ENCODE results near the gene CSNK1D. TPM values are rescaled to one million over a fixed set of nuclear protein-coding genes. Genes with fewer than 3 reads are reported as not detected.

CSNK1D gene
- total and polyA plus RNA-seq, 8 donors: 55.9 to 180 (median 89.1) TPM

DNA sequence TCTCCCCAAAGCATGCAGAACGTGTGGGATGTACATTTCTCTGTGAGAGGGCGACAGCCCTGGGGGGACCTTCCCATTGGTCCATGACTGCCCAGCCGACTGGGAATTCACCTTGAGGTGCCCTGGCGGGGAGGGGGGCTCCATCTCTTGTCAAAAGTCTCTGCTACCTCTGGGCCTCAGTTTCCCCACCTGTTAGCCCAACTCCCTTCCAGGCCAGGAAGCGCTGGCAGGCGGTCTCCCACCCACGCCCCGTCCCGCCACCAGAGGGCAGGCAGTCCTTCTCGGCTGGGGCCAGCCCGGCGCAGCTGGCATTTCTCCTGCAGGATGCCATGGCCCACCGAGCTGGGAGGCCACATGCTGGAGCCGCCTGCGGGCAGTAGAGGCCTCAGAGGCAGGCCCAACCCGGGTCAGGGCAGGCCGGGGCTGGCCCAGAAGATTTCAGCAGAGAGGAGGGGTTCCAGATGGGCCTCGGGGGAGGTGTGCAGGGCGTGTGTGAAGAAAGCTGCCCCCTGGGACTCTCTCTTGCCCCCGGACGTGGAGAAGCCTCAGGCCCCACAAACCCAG is 27.3 kb upstream of the CSNK1D start:
- peak in 1 of 3 donors; percentile 55 for TF ChIP-seq POLR2AphosphoS5 (IDR thresholded peaks at IDR 0.05)
- TF ChIP-seq, protein P1, sequence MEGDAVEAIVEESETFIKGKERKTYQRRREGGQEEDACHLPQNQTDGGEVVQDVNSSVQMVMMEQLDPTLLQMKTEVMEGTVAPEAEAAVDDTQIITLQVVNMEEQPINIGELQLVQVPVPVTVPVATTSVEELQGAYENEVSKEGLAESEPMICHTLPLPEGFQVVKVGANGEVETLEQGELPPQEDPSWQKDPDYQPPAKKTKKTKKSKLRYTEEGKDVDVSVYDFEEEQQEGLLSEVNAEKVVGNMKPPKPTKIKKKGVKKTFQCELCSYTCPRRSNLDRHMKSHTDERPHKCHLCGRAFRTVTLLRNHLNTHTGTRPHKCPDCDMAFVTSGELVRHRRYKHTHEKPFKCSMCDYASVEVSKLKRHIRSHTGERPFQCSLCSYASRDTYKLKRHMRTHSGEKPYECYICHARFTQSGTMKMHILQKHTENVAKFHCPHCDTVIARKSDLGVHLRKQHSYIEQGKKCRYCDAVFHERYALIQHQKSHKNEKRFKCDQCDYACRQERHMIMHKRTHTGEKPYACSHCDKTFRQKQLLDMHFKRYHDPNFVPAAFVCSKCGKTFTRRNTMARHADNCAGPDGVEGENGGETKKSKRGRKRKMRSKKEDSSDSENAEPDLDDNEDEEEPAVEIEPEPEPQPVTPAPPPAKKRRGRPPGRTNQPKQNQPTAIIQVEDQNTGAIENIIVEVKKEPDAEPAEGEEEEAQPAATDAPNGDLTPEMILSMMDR (IDR thresholded peaks at IDR 0.05): peak in 5 of 7 experiments; percentile 68 to 86 (median 76)
- no peak for TF ChIP-seq POLR2A (IDR thresholded peaks at IDR 0.05)
- no peak for TF ChIP-seq EP300 (IDR thresholded peaks at IDR 0.05)
- no peaks in the 10 kb centered on the region for H3K9me3 ChIP-seq
- H3K4me1 ChIP-seq: peaks cover 32 to 67% (median 48%) of the 10 kb centered on the region in 4 donors
- H3K27me3 ChIP-seq: peaks cover 0 to 23% (median 0%) of the 10 kb centered on the region in 3 donors
- peak; percentile 77 to 82 for DNase-seq
- H3K36me3 ChIP-seq: no peaks in the 10 kb centered on the region
- WGBS, 5 donors: 32 to 48% (median 39%) methylated on average over 11 to 21 of the region's 21 CpGs
- intact Hi-C loops (cut with DNase I; ENCODE audit: low total_unique reads): no loop called here
- peak overlapping the region in 1 of 5 donors; percentile 14 for H3K27ac ChIP-seq
- H3K4me3 ChIP-seq: no peak overlapping the region

DNA sequence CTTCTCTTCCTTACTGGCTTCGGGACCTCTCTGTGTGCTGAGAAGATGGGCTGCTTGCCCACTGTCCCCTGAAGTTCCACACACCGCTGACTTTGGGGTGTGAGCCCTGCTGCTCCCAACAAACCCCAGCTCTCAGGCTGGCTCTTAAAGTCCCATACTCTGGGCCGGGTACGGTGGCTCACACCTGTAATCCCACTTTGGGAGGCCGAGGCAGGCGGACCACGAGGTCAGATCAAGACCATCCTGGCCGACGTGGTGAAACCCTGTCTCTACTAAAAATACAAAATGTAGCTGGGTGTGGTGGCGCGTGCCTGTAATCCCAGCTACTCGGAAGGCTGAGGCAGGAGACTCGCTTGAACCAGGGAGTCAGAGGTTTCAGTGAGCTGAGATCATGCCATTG is 26.7 kb upstream of the CSNK1D start:
- intact Hi-C loops (cut with DNase I; ENCODE audit: low total_unique reads): no loop called here
- H3K36me3 ChIP-seq: no peaks in the 10 kb centered on the region
- peaks cover 0 to 23% (median 0%) of the 10 kb centered on the region in 3 donors for H3K27me3 ChIP-seq
- H3K4me1 ChIP-seq: peaks cover 37 to 73% (median 54%) of the 10 kb centered on the region in 4 donors
- no peak overlapping the region for H3K27ac ChIP-seq
- no peaks in the 10 kb centered on the region for H3K9me3 ChIP-seq
- TF ChIP-seq POLR2AphosphoS5 (IDR thresholded peaks at IDR 0.05): no peak
- no peak for TF ChIP-seq EP300 (IDR thresholded peaks at IDR 0.05)
- TF ChIP-seq POLR2A (IDR thresholded peaks at IDR 0.05): no peak
- no peak for DNase-seq
- no peak overlapping the region for H3K4me3 ChIP-seq
- 90 to 96% (median 94%) methylated on average over 13 of the region's 13 CpGs for WGBS, 5 donors

DNA sequence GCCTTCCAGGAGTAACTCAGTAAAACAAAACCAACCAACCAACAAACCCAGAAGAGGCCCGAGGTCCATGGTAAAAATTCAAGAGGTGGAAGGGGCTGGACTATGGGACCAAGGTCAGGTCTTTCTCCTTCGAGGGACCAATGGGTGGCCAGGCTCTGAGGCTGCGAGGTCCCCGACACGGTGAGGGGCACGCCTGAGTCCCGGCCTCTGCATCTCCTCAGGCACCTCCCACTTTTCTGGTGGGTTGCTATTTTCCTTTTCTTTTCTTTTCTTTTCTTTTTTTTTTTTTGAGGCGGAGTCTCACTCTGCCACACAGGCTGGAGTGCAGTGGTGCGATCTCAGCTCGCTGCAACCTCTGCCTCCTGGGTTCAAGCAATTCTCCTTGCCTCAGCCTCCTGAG is 26.0 kb upstream of the CSNK1D start:
- H3K4me3 ChIP-seq: no peak overlapping the region
- H3K27me3 ChIP-seq: peaks cover 0 to 23% (median 0%) of the 10 kb centered on the region in 3 donors
- 86 to 91% (median 89%) methylated on average over 10 of the region's 10 CpGs for WGBS, 5 donors
- peak overlapping the region in 4 of 5 donors; percentile 95 to 99 (median 98) for H3K27ac ChIP-seq
- TF ChIP-seq POLR2AphosphoS5 (IDR thresholded peaks at IDR 0.05): no peak
- TF ChIP-seq, protein P1 (IDR thresholded peaks at IDR 0.05): no peak
- TF ChIP-seq POLR2A (IDR thresholded peaks at IDR 0.05): no peak
- no peak for TF ChIP-seq EP300 (IDR thresholded peaks at IDR 0.05)
- no peaks in the 10 kb centered on the region for H3K9me3 ChIP-seq
- H3K4me1 ChIP-seq: peaks cover 44 to 80% (median 62%) of the 10 kb centered on the region in 4 donors
- H3K36me3 ChIP-seq: no peaks in the 10 kb centered on the region
- intact Hi-C loops (cut with DNase I; ENCODE audit: low total_unique reads): no loop called here
- no peak for DNase-seq

DNA sequence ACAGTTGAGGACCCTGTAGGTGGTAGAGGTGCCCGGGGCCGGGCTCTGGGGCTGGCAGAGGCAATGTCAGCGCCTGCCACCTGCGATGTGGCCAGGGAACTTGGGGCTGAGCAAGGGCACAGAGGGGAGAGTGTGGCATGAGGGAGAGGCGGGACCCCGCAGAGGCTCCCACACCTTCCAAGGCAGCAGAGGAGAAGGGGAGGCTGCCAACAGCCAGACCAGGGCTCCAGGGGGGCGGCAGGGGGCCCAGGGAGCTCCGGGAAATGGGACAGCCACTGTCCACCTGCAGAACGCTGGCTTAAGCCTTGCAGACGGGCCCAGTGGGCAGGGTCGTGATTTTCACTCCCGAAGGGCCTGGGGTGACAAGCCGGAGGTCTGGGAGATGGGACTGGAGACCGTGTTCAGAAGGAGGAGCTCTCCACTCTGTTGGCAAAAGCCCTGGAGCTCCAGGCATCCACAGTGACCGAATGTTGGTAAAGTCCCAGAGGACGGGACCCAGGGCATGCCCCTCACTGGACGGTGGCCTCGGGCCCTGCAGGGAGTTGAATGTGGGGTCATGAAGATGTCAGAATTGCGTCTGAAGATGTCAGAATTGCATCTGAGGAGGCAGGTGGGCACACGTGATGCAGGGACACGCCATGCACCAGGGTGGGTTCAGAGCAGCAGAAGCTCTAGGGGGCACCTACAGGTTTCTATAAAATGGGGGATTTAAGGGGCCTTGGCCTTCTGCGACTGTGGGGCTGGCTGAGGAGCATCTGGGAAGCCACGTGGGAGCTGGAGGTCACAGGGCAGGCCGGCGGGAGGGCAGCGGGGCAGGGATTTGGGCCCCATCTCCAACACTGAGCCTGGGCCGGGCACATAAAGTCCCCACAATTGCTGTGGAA is 25.3 kb upstream of the CSNK1D start:
- TF ChIP-seq EP300 (IDR thresholded peaks at IDR 0.05) (no peak), POLR2A (IDR thresholded peaks at IDR 0.05) (peak in 1 of 4 donors; percentile 0)
- peaks cover 51 to 87% (median 69%) of the 10 kb centered on the region in 4 donors for H3K4me1 ChIP-seq
- peaks cover 0 to 23% (median 0%) of the 10 kb centered on the region in 3 donors for H3K27me3 ChIP-seq
- no peaks in the 10 kb centered on the region for H3K9me3 ChIP-seq
- intact Hi-C loops (cut with DNase I; ENCODE audit: low total_unique reads): no loop called here
- 63 to 67% (median 64%) methylated on average over 26 to 27 of the region's 27 CpGs for WGBS, 5 donors
- H3K36me3 ChIP-seq: no peaks in the 10 kb centered on the region
- H3K4me3 ChIP-seq: peak overlapping the region; percentile 35 to 51 (median 45)
- DNase-seq: no peak
- H3K27ac ChIP-seq: peak overlapping the region; percentile 80 to 99 (median 98)

Data from stomach (tissue), 9 donors.